ENCODE measurements around the gene MYO1C. TPM values are rescaled to one million over a fixed set of nuclear protein-coding genes. Genes with fewer than 3 reads are reported as not detected.

Gene MYO1C
- total RNA-seq: 100 to 1,000 TPM in 2 of 7 donors, 10 to 100 TPM in 5; 49.2 to 135 (median 81.6) TPM
- polyA plus RNA-seq: 10 to 100 TPM; 14.6 to 21.6 (median 14.6) TPM
- long read RNA-seq, donor 1, full-length matches to known transcripts: 9 of 9 reads
- long read RNA-seq, donor 1, partial matches to known transcripts: 0 of 9 reads
- long read RNA-seq, donor 1, other reads (novel, unspliced or antisense): 0 of 9 reads
- long read RNA-seq, donor 2, full-length matches to known transcripts: 12 of 12 reads
- long read RNA-seq, donor 2, partial matches to known transcripts: 0 of 12 reads
- long read RNA-seq, donor 2, other reads (novel, unspliced or antisense): 0 of 12 reads

- WGBS, 5 donors: 52 to 60% (median 56%) methylated on average over 24 to 35 of the region's 35 CpGs
- H3K4me3 ChIP-seq: peak within 1 kb of the TSS; percentile 24 to 86 (median 52)
- TF ChIP-seq CTCF (IDR thresholded peaks at IDR 0.05 in 8 of 11, conservative IDR thresholded peaks at IDR 0.05 in 3 of 11) (no peak), POLR2AphosphoS5 (IDR thresholded peaks at IDR 0.05) (peak in 2 of 3 donors; percentile 4 to 53)
- peaks cover 0 to 25% (median 0%) of the 10 kb centered on the region in 7 donors for H3K27me3 ChIP-seq (replicated peaks in 1 of 7)
- H3K36me3 ChIP-seq: peaks cover 0 to 34% (median 24%) of the 10 kb centered on the region in 6 donors
- DNase-seq: peak; percentile 84
- H3K4me1 ChIP-seq: peaks cover 35 to 62% (median 53%) of the 10 kb centered on the region in 6 donors
- H3K27ac ChIP-seq: peak within 1 kb of the TSS; percentile 33 to 96 (median 80)
- intact Hi-C loops (cut with DNase I; ENCODE audit: low total_unique reads): no loop called here
- no peaks in the 10 kb centered on the region for H3K9me3 ChIP-seq
Measured at GRCh38 chr17:1492249-1493206, at the start of gene MYO1C. Gene MYO1C (minus strand): TSS chr17:1492686. CDS start chr17:1492487, 199 bp downstream.

- Histone ChIP-seq H3K9me3 (no peaks in the 10 kb centered on the region), H3K27me3 (replicated peaks in 1 of 7) (no peaks in the 10 kb centered on the region), H3K4me3 (no peak overlapping the region), H3K36me3 (peaks cover 2 to 100% (median 79%) of the 10 kb centered on the region in 6 donors), H3K4me1 (no peaks in the 10 kb centered on the region), H3K27ac (no peak overlapping the region)
- intact Hi-C loops (cut with DNase I; ENCODE audit: low total_unique reads): no loop called here
- WGBS, 5 donors: 77 to 93% (median 90%) methylated on average over 4 of the region's 4 CpGs
- TF ChIP-seq CTCF (IDR thresholded peaks at IDR 0.05 in 8 of 11, conservative IDR thresholded peaks at IDR 0.05 in 3 of 11) (no peak), POLR2AphosphoS5 (IDR thresholded peaks at IDR 0.05) (no peak), POLR2A (IDR thresholded peaks at IDR 0.05) (no peak)
- no peak for DNase-seq
Measured at GRCh38 chr17:1541367-1541904, 49.0 kb upstream of the MYO1C start.

- Histone ChIP-seq H3K36me3 (peaks cover 2 to 100% (median 76%) of the 10 kb centered on the region in 6 donors), H3K4me1 (no peaks in the 10 kb centered on the region), H3K4me3 (no peak overlapping the region), H3K27ac (no peak overlapping the region), H3K9me3 (no peaks in the 10 kb centered on the region), H3K27me3 (replicated peaks in 1 of 7) (no peaks in the 10 kb centered on the region)
- DNase-seq: no peak
- intact Hi-C loops (cut with DNase I; ENCODE audit: low total_unique reads): no loop called here
- 86 to 95% (median 92%) methylated on average over 15 of the region's 15 CpGs for WGBS, 5 donors
- TF ChIP-seq POLR2AphosphoS5 (IDR thresholded peaks at IDR 0.05) (no peak), POLR2A (IDR thresholded peaks at IDR 0.05) (no peak), CTCF (IDR thresholded peaks at IDR 0.05 in 8 of 11, conservative IDR thresholded peaks at IDR 0.05 in 3 of 11) (no peak)
Measured at GRCh38 chr17:1539811-1540210, 47.3 kb upstream of the MYO1C start.

Measured in spleen (tissue), 13 donors.